GM21390 (cell line): ENCODE data around the gene C5orf46.
"Not testable (repeated sequence)": the region's sequence is repeated elsewhere in the genome, so short reads cannot be mapped to it uniquely, and the experiment has no call there.

Experiments
- ATAC-seq: cut with Tn5 transposase; IDR thresholded peaks from one replicate; pipeline ENCODE4 v1.9.1; 2021; ENCODE audit not compliant: unreplicated experiment

C5orf46 gene

GRCh38 chr5:147906326-147907095, at the start of gene C5orf46:
Gene C5orf46 (minus strand): TSS chr5:147906538. CDS start chr5:147906501, 37 bp downstream.
- no peak for ATAC-seq

GRCh38 chr5:147954971-147955370, 48.6 kb upstream of the C5orf46 start:
- ATAC-seq, result no peak

GRCh38 chr5:147949711-147950573, 43.6 kb upstream of the C5orf46 start:
- ATAC-seq, result peak; percentile 72

- not testable (repeated sequence) for ATAC-seq
Observed at GRCh38 chr5:147946658-147947274, 40.4 kb upstream of the C5orf46 start.

- ATAC-seq, result no peak
Observed at GRCh38 chr5:147939431-147940114, 33.2 kb upstream of the C5orf46 start.

- no peak for ATAC-seq
Observed at GRCh38 chr5:147935032-147935431, 28.7 kb upstream of the C5orf46 start.

- ATAC-seq, result peak; percentile 86
Observed at GRCh38 chr5:147930769-147931168, 24.4 kb upstream of the C5orf46 start.

- ATAC-seq, result no peak
Observed at GRCh38 chr5:147927901-147928300, 21.6 kb upstream of the C5orf46 start.

GRCh38 chr5:147925020-147925419, 18.7 kb upstream of the C5orf46 start:
- ATAC-seq, result no peak

GRCh38 chr5:147921136-147921535, 14.8 kb upstream of the C5orf46 start:
- no peak for ATAC-seq

- no peak for ATAC-seq
Observed at GRCh38 chr5:147920420-147921030, 14.2 kb upstream of the C5orf46 start.

GRCh38 chr5:147918899-147919298, 12.6 kb upstream of the C5orf46 start:
- no peak for ATAC-seq

- ATAC-seq, result no peak
Observed at GRCh38 chr5:147918101-147918685, 11.9 kb upstream of the C5orf46 start.

- ATAC-seq, result no peak
Observed at GRCh38 chr5:147913786-147914185, 7.4 kb upstream of the C5orf46 start.

GRCh38 chr5:147912011-147912410, 5.7 kb upstream of the C5orf46 start:
- no peak for ATAC-seq

- no peak for ATAC-seq
Observed at GRCh38 chr5:147911427-147911826, 5.1 kb upstream of the C5orf46 start.

GRCh38 chr5:147904110-147904509, 2.2 kb downstream of the C5orf46 start:
- ATAC-seq, result no peak

- no peak for ATAC-seq
Observed at GRCh38 chr5:147902609-147903115, 3.7 kb downstream of the C5orf46 start.

GRCh38 chr5:147901599-147902039, 4.7 kb downstream of the C5orf46 start:
- ATAC-seq, result no peak

GRCh38 chr5:147898875-147899401, 7.4 kb downstream of the C5orf46 start:
- no peak for ATAC-seq
